Stimulated activated CD8-positive, alpha-beta memory T cell treated with anti-CD3 and anti-CD28 coated beads, Interleukin-4, amount 100 ng/mL, for 1 hour (primary cell): ENCODE data around the gene NPAS3.

ENCODE experiments used
- DNase-seq, 2 donors: peaks; one replicate each; pipeline ENCODE4 v3.0.0-alpha.2; 2020; ENCODE audit warnings: low read depth in 2 of 2, low spot score in 1 of 2

NPAS3 gene

DNA sequence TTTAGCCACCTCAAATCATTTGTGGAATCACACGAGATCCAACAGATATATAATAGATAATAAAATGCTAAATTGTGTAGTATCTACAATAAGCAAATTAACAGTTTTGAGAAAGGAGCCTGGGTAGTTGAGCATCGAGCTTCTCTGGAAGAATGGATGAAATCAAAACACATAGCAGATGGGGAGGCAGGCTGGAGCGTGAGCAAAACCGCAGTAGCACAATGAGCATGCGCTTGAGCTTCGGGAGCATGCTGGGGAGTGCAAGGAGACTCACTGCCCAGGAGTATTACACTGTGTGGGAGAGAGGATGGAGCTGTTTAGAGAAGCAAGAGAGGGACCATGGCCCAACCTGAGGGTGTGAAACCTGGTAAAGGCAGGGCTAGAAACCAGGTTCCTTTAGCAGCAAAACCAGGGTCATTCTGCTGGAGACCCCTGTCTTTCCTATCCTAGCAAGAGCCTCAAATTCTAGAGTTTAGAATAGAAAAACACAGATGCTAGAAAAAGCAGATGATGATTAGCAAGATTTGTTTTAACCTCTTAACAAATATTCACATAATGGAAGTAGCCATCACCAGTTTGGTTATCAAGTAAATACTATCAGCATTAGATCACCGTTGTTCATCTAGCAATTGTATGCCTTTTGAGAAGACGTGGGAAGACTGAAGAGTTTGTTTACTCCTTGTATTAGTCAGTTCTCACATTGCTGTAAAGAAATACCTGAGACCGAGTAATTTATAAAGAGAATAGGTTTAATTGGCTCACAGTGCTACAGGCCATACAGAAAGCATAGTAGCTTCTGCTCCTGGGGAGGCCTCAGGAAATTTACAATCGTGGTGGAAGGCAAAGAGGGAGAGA, 527.4 kb downstream of the NPAS3 start:
- DNase-seq: no peak

DNA sequence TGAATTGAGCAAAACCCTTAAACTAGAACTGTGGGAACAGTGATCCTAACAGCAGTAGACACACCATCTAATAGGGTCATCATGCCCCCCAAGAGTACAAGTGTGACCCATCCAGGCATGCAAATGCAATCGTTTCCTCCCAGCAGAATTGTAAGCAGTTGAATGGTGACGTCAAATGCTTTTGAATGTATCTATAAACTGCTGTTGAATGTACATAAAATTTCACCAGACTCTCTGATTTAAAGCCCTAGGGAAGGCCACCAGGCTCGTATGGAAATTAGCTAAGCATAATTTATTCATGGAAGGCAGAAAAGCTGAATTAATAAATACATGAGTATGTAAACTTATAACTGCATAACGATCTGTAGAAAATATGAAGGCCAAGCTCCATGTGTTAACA, 529.3 kb downstream of the NPAS3 start:
- DNase-seq: no peak

DNA sequence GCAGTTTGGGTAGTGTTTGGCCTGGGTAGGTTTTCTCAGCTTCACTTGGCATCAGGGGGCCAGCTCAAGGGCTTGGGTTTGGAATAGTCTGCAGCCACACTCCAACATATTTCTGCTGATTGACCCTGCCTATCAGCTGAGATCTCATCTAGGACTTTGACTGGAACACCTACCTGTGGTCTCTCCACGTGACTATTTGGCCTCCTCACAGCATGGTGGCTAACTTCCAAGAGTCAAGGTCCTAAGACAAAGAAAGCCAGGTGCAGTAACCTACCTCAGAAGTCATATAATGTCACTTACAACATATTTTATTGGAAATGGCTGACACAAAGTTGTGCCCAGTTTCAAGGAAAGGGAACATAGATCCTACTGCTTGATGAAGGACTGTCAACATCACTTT, 531.2 kb downstream of the NPAS3 start:
- no peak for DNase-seq

DNA sequence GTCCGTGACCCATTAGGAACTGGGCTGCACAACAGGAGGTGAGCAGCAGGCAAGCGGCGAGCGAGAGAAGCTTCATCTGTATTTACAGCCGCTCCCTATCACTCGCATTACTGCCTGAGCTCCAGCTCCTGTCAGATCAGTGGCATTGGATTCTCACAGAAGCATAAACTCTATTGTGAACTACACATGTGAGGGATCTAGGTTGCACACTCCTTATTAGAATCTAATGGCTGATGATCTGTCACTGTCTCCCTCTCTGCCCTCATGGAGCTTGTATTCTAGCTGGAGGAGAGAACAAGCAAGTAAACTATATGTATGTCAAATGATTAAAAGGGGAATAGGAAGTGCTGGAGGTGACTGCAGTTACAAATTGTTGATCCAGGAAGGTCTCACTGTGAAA, 533.1 kb downstream of the NPAS3 start:
- DNase-seq: no peak

DNA sequence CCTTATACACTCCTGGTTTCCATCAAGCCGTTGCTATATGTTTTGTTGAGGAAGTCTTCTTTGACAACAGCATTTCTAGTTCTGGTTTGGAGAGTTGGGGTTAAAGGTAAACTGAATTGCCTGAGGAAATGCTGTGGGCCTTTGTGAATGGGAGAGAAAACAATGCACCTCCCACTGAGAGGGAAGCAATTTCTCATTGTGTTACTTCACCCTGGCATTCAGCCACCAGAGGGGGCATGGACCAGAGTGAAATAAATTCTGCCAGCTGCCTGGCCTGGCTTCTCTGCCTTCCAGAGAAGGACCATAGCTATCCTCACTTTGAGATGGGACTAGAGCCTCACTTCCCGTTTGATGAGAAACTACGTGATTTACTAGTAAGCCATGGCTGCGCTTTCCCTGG, 536.9 kb downstream of the NPAS3 start:
- DNase-seq: no peak

DNA sequence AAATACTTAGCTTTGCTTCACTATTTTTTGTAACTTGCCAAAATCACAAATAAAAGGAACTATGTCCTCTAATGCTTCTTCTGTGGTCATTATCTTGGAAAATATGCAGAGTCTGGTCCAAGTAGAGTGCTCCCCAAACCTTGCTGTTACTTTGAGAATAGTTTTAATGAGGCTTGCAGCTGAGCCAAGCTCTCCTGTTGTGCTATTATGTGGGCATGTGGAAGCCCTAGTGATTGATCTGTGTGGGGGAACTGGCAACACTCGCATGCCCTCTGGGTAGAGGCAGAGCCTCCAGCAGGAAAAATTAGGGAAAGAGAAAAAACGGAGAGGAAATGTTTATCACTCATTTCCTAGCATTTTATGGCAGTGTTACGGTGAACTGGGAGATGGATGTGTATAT, 539.1 kb downstream of the NPAS3 start:
- DNase-seq: no peak

DNA sequence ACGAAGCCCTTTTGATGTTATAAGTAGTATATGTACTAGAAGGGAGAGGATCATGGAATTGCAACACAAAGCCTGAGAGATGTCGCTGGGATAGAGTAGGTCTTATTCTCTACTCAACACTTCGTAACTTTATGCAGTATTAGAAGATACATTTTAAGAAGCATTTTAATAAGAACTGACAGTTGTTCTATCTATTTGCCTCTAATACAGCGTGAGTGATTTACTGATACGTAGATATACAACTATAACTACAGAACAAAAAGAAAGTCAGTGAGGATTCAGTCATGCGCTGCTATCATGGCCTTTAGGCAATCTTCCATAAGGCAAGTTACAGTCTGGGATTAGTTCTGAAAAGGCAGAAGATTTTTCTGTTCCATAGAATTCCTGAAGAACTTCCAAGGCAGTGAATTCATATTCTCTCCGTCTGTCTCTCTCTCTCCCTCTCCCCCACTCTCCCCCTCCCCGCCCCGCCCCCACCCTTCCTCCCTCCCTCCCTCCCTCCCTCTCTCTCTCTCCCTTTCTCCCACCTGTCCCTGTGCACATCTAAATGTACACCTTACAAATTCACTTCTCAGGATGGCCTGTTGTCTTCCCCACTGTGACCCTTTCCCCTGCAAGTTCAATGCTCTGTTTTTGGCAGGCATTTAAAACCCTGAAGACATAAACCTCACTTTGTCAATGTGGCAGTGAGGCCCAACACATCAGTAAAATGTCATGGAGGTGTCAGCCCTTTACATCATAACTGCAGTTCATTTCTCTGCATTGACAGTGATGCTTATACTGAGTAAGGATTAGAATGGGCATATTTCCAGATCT, 541.6 kb downstream of the NPAS3 start:
- no peak for DNase-seq

DNA sequence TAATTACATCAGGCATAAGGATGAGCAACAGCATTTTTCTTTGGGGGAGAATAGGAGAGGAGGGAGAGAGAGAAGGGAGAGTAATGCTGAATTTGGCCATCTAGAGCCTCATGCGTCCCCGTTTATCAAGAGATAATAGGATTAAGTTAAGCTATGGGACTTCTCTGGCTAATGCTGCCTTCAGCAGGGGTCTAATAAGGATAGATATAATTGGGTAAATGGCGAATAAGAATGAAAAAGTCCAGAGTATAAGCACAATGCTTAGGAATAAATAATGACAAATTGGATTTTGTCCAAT, 542.2 kb downstream of the NPAS3 start:
- no peak for DNase-seq

DNA sequence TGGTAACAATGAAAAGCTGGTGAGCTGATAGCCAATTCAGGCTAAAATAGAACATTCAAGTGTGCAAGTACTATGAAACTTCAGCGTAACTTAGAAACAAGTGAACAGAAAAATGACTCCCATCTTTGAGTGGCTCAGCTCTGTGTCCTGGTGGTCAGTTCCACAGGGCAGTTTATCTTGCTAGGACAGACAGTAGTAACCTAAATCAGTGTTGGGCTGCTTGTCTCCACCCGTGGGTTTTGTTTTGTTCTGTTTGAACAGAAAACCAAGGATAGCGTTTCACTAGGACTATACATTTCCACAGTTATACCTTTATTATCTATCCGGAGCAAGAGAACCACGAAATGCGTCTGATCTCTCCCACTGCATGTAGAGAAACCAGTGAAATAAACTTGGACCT, 544.4 kb downstream of the NPAS3 start:
- DNase-seq: no peak

DNA sequence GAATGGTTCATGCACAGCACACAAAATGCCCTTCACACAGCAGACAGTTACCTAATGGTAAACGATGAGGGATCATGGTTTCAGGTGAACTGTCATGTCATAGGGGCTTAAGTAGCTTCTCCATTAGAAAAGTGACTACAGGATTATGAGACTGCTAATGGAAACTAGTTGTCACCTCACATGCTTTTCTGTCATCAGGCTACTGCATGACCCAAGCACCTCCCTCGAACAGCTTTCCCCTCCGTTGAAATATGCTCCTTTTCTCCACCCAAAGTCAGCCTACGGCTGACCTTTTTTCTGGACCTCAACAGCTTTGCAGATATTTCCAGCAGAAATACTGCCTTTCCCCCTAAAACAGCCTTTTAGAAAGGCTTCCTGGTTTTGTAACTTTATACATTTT, 544.9 kb downstream of the NPAS3 start:
- no peak for DNase-seq

DNA sequence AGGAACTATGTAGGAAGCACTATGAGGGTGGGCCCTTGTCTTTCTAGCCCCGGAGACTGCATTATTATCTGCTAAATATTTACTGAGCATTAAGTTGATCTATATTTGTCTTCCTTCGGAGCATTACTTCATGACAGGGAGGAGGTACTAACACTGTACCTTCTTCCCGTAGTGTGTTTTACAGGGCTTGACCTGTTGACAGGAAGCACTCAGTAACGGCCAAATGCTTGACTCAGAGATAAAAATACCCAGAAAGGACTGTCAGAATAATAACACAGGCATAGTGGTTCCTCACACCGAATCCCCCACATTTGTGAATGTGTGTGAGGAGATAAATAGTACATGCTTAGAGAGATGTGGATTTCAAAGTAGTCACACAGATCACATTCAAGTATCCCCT, 545.6 kb downstream of the NPAS3 start:
- no peak for DNase-seq

DNA sequence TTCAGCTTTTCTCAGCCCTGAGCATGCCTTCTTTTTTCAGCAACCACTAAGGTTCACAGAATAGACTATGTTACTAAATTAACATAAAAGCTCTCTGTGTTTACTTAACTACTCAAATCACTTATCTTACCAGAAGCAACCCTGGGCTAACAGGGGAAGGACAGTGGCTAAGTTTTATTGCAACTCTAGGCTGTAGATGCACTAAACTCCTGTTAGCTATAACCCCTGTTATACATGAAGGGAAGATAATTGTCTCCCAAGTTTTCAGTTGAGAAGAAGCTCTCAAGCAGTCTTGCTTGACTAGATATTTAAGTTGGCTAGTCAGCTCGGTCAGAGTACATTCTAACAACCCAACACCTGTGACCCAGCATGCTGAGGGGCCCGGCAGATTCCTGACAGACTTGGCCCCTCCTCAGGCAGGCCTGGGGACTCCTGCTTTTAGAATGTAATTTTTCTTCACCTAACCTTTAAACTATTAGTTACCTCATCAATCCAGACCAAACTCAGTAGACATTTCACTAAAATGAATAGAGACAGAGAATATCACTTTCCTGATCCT, 547.7 kb downstream of the NPAS3 start:
- no peak for DNase-seq

DNA sequence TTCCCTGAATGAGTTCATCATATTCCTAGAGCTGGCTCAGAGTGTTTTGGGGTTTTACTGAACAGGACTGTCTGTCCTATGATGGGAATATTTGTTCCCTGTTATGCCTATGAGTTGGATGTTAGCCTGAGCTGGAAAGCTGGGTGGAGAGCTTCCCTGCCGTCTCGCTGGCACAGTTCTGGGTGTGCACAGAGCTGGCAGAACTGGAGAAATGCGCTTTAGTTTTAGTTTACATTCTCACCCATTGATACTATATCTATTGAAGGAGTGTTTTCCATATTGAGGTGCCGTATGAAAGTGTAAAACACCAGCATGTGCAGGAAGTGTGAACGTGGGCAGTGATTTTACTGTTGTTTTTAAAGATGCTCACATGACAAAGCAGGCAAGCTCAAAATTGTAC, 549.9 kb downstream of the NPAS3 start:
- DNase-seq: no peak

DNA sequence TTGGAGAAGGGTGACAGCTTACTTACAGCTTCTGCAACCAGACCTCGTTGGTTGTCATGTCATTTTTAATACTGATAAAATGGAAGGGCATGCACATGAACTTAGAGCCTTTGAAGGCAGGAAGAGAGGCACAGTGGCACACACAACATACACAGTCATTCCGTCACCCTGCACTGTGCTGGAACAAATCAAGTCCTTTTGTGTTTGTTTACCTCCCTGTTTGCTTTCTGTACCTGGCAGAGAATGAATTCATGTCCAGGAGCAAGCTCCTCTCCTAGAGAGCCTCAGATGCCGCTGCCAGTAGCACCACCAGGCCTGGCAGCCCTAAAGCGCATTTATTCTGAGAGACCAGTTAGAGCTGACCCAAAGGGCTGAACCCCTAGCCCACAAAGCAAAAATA, 551.9 kb downstream of the NPAS3 start:
- no peak for DNase-seq

DNA sequence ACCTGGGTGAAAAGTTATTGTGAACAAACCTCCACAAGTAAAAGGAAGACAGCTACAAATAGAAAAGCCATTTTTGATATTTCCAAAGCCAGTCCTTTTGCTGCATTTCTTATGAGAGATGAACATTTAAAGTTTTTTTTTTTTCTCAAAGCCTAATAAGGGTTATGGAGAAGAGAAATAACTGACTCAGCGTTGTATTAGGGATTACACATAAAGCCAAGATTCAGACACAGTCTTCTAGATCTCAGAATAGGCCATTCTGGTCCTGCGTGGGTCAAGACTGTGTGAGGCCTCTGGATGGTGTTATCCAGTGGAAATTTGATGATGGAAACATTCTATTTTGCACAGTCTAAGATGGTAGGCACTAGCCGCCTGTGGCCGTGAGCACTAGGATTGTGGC, 552.4 kb downstream of the NPAS3 start:
- no peak for DNase-seq

DNA sequence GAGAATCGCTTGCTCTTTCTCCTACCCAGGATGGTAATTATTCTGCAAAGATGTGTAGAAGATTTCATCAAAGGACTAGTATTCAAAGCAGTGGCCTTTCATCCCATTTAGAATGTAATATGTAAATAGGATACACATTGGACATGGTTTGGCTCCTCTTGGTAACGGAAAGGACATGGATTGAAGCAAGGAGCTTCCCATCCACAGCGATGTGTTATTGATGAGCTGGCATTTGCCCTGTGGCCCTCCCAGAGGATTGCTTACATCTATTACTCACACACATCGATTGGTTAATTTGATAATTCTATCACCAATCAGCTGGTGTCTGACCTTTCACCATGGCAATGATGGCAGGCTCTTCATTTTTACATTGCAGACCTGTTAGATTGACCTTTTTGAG, 553.8 kb downstream of the NPAS3 start:
- no peak for DNase-seq

DNA sequence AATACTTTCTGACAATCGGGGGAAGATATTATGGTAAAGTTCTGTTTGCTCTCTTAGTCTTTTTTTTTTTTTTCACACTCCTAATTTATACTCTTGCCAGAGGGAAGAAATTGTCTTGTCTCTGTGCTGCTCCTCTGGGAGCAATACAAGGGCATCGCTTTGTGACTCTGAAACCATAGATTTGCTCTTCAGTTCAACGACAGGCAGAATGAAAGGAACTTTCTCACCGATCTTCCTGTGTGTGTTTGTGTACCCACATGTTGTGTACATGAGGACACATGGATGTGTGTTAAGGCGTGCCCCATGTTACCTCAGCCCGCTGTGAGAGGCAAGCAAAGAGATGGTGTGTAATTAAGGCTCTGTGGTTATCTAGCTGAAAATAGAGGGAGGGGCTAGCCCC, 554.6 kb downstream of the NPAS3 start:
- DNase-seq: no peak

DNA sequence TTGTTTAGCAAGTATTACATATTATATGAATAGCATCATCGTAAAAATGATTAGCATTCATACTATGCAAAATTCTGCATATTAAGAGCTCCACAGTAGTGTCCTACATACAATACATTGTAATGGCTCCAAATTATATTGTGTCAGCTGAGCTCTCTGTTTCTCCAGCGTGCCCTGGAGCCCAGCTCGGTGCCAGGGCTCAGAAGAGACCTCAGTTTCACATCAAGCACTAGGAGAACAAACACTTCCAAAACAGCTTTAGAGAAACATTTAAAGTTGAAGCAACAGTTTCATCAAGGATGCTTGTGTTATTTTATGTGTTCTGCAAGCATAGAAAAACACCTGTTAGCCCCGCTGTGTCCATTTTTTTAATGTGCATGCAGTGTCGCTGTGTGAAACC, 555.3 kb downstream of the NPAS3 start:
- DNase-seq: no peak

DNA sequence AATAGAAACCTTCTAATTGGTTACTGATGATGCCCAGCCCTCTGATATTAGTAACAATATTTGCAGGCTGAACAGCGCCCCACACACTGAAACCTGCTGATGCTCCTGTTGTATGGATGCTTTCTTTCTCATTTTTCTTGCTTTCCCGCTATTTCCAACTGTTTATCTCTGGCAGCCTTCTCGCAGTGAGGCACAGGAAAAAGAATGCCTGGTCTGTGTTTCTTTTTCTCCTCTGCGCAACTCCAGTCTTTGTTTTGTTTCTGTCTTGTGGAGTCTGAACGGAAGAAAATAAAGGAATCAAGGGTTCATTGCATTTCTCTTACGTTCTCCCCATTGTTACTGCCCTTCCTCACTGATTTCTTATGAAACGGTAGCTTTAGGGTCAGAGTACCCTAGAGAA, 561.0 kb downstream of the NPAS3 start:
- no peak for DNase-seq

DNA sequence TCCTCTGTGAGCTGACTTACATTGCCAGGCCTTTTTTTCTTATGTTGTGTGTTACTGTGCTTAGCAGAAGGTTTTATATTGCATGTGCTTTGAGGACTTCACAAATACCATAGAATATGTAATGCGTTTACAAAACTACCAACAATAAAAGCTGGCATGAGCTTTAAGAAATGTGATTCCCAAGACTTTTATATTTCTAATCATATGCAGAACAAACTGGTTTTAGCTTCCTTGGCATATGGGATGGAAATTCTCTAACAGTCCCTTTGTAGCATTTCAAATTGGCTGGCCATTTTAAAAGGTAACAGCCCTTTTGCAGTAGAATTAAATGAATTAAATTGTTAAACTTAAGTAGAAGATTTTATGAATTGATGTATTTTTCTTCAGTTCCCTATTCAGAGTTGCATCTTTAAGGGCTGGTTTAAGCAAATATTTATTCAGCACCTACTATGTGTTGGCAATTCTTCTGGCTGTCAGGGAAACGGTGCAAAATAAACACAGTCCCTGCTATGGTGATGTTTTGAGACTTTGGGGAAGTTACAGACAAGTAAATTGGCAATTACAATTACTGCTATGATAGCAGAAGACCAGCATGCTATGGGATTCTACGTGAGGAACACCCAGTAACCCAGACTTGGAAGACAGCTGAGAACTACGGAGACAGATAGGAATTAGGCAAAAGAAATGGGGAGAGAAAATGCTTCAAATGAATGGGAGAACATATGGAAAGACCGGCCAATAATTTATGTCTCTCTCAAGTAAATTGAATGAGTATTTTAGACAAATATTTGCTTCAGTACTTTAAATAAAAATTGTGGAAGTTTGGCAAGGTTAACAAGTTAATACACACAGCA, 565.8 kb downstream of the NPAS3 start:
- DNase-seq: no peak

DNA sequence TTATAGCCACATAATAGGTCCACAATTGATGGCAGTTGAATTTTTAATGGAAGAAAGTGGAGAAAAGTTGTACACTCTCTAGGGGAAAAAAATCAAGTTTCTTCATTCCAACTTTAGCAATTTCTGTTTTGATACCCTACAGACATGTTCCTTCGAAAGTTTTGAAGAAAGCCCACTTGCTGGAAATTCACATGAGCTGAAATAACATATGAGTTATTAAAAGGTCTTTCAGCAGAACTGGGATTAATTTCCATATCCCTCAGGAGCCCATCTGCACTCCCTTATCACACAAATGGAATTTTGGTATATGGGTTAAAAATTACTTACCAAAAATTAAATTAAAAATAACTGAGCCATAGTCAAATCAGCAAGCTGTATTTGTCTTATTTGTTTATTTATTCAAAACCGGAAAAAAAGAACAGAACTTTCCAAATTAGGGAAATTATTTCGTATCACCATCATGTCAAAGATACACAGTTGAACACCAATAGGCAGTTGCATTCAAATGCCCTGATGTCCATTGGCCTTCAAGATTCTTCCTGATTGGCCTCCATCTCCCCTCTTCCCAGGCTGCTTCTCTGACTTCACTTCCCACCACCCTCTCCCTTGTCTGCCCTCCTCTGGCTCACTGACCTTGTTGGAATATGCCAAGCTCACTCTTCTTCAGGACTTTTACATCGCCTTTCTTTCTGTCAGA, 566.7 kb downstream of the NPAS3 start:
- DNase-seq: no peak
